Measurements from ENCODE around the gene SLC5A12. TPM values are rescaled to one million over a fixed set of nuclear protein-coding genes. Genes with fewer than 3 reads are reported as not detected.

SLC5A12 gene
- total RNA-seq, 1 experiment from 2014 or later, result not detected

GRCh38 chr11:26708736-26709456, 13.0 kb downstream of the SLC5A12 start:
- no peak for DNase-seq (ENCODE audit: low read depth in 1 of 2, low spot score in 2 of 2)
- Histone ChIP-seq H3K9me3 (replicated peaks) (no peaks in the 10 kb centered on the region), H3K36me3 (no peaks in the 10 kb centered on the region), H3K4me1 (replicated peaks) (no peaks in the 10 kb centered on the region), H3K27me3 (replicated peaks) (peaks cover 2% of the 10 kb centered on the region; the same call in 1 of the 2 replicates), H3K27ac (no peak overlapping the region), H3K4me3 (no peak overlapping the region)

- Histone ChIP-seq H3K4me3 (no peak overlapping the region), H3K27ac (no peak overlapping the region), H3K4me1 (replicated peaks) (no peaks in the 10 kb centered on the region), H3K36me3 (no peaks in the 10 kb centered on the region), H3K27me3 (replicated peaks) (no peaks in the 10 kb centered on the region), H3K9me3 (replicated peaks) (no peaks in the 10 kb centered on the region)
- DNase-seq (ENCODE audit: low read depth in 1 of 2, low spot score in 2 of 2), result no peak
Measured at GRCh38 chr11:26706181-26706580, 15.7 kb downstream of the SLC5A12 start.

DNA sequence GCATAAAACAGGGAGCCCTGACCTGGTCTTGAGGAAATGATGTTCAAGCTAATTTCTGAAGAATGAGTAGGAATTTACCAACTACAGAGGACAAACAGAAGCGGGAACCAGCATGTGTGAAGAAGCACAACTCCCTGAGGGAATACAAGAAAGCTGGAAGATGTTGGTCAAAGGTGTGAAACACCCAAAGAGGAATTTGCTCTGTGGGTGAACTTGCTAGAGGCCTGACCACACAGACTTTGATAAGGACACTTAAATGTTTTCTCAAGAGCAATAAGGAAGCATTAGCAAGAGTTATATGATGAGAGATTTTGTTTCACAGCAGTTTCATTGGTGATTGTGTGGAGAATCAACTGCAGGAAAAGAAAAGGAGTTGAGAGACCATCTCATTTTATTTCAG, 17.6 kb downstream of the SLC5A12 start:
- no peaks in the 10 kb centered on the region for H3K36me3 ChIP-seq
- no peak overlapping the region for H3K27ac ChIP-seq
- DNase-seq (ENCODE audit: low read depth in 1 of 2, low spot score in 2 of 2), result no peak
- no peaks in the 10 kb centered on the region for H3K9me3 ChIP-seq (replicated peaks)
- H3K4me1 ChIP-seq (replicated peaks), result no peaks in the 10 kb centered on the region
- H3K27me3 ChIP-seq (replicated peaks), result no peaks in the 10 kb centered on the region
- no peak overlapping the region for H3K4me3 ChIP-seq

- Histone ChIP-seq H3K36me3 (no peaks in the 10 kb centered on the region), H3K4me1 (replicated peaks) (no peaks in the 10 kb centered on the region), H3K4me3 (no peak overlapping the region), H3K9me3 (replicated peaks) (no peaks in the 10 kb centered on the region), H3K27me3 (replicated peaks) (no peaks in the 10 kb centered on the region), H3K27ac (no peak overlapping the region)
- DNase-seq (ENCODE audit: low read depth in 1 of 2, low spot score in 2 of 2), result no peak
Measured at GRCh38 chr11:26703411-26704191, 18.3 kb downstream of the SLC5A12 start.

- no peak for DNase-seq (ENCODE audit: low read depth in 1 of 2, low spot score in 2 of 2)
- H3K27ac ChIP-seq, result no peak overlapping the region
- H3K4me1 ChIP-seq (replicated peaks), result no peaks in the 10 kb centered on the region
- H3K9me3 ChIP-seq (replicated peaks), result no peaks in the 10 kb centered on the region
- H3K27me3 ChIP-seq (replicated peaks), result no peaks in the 10 kb centered on the region
- no peaks in the 10 kb centered on the region for H3K36me3 ChIP-seq
- no peak overlapping the region for H3K4me3 ChIP-seq
Measured at GRCh38 chr11:26702406-26702805, 19.5 kb downstream of the SLC5A12 start.

GRCh38 chr11:26700574-26701235, 21.2 kb downstream of the SLC5A12 start:
- H3K9me3 ChIP-seq (replicated peaks), result no peaks in the 10 kb centered on the region
- DNase-seq (ENCODE audit: low read depth in 1 of 2, low spot score in 2 of 2), result no peak

DNA sequence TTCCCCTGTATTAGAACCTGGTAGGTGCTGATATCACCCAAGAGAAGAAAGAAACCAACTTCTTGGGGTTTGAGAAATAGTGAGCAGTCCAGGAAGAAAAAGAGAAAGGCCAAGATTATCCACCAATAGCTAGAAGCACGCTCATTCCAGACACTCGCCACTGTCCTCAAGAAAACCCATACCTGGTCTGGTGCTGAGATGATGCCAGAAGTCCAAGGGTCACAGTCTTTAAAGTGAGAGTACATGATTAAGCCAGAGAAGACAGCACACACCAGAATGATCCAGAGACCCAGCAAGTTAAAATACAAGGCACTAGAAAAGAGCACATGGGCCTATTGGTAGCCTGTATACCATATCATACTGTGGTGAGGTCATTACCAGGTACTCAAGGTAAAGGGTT, 23.6 kb downstream of the SLC5A12 start:
- H3K4me3 ChIP-seq, result no peak overlapping the region
- no peak for DNase-seq (ENCODE audit: low read depth in 1 of 2, low spot score in 2 of 2)
- no peak overlapping the region for H3K27ac ChIP-seq
- H3K27me3 ChIP-seq (replicated peaks), result no peaks in the 10 kb centered on the region
- H3K9me3 ChIP-seq (replicated peaks), result no peaks in the 10 kb centered on the region
- H3K4me1 ChIP-seq (replicated peaks), result no peaks in the 10 kb centered on the region
- H3K36me3 ChIP-seq, result no peaks in the 10 kb centered on the region

More at GRCh38 chr11:26700574-26701235, 21.2 kb downstream of the SLC5A12 start:
- no peak overlapping the region for H3K27ac ChIP-seq
- no peaks in the 10 kb centered on the region for H3K36me3 ChIP-seq
- no peaks in the 10 kb centered on the region for H3K27me3 ChIP-seq (replicated peaks)
- no peak overlapping the region for H3K4me3 ChIP-seq
- H3K4me1 ChIP-seq (replicated peaks), result no peaks in the 10 kb centered on the region

DNA sequence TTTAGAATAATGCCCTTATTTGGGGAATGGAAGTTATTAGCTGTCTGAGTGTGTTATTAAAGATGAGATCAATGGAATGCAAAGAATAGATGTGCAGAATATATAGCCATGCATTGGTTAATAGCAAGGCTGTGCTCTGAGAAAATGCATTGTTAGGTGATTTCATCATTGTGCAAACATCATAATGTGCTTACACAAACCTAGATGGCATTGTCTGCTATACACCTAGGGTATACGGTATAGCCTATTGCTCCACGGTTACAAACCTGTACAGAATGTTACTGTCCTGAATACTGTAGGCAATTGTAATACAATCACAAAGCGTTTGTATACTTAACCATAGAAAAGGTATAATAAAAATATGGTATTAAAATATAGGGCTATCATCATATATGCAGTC, 25.5 kb downstream of the SLC5A12 start:
- no peaks in the 10 kb centered on the region for H3K9me3 ChIP-seq (replicated peaks)

GRCh38 chr11:26688701-26689100, 33.2 kb downstream of the SLC5A12 start:
- Histone ChIP-seq H3K9me3 (replicated peaks) (no peaks in the 10 kb centered on the region), H3K36me3 (no peaks in the 10 kb centered on the region), H3K27me3 (replicated peaks) (no peaks in the 10 kb centered on the region), H3K4me3 (no peak overlapping the region), H3K4me1 (replicated peaks) (no peaks in the 10 kb centered on the region), H3K27ac (no peak overlapping the region)
- no peak for DNase-seq (ENCODE audit: low read depth in 1 of 2, low spot score in 2 of 2)

More for the DNA sequence above, 25.5 kb downstream of the SLC5A12 start:
- no peak overlapping the region for H3K27ac ChIP-seq
- H3K36me3 ChIP-seq, result no peaks in the 10 kb centered on the region
- H3K27me3 ChIP-seq (replicated peaks), result no peaks in the 10 kb centered on the region
- no peak for DNase-seq (ENCODE audit: low read depth in 1 of 2, low spot score in 2 of 2)
- no peaks in the 10 kb centered on the region for H3K4me1 ChIP-seq (replicated peaks)
- no peak overlapping the region for H3K4me3 ChIP-seq

GRCh38 chr11:26687351-26687750, 34.5 kb downstream of the SLC5A12 start:
- H3K27me3 ChIP-seq (replicated peaks), result no peaks in the 10 kb centered on the region
- H3K36me3 ChIP-seq, result no peaks in the 10 kb centered on the region
- DNase-seq (ENCODE audit: low read depth in 1 of 2, low spot score in 2 of 2), result no peak
- H3K9me3 ChIP-seq (replicated peaks), result no peaks in the 10 kb centered on the region
- no peak overlapping the region for H3K4me3 ChIP-seq
- H3K4me1 ChIP-seq (replicated peaks), result no peaks in the 10 kb centered on the region
- no peak overlapping the region for H3K27ac ChIP-seq

DNA sequence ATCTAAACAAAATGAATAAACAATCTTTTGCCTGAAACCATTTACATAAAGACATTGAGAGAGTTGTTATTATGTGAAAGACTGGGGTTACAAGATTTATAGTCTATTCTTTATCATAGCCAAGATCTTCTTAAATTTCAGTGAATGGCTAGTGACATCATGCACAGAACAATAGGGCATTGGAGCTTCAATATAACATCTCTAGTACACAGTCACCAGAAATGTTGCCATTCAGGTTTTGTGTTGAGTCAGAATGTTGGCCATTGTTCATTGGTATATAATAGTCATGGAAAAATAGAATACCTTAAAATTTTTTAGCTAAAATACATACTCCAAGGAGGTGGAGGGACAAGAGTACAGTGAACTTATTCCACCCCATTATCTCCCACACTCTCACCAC, 44.3 kb downstream of the SLC5A12 start:
- Histone ChIP-seq H3K36me3 (no peaks in the 10 kb centered on the region), H3K27me3 (replicated peaks) (no peaks in the 10 kb centered on the region)
- DNase-seq (ENCODE audit: low read depth in 1 of 2, low spot score in 2 of 2), result no peak

DNA sequence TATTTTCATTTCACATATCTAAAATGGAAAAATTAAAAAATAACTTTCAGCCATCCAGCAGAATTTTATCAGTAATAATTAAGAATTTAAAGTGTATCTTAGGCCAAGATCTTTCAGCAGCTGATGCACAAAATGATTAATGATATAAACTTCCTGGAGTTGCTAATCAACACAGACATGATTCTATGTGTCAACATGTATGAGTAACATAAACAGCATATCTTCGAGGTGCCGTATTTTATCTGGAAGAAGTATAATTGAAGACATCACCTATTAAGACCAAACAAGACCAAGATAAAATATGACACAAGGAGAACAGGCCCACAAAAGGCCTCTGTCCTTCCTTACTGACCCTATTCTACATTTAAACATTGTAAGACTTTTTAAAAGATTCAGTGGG, 45.2 kb downstream of the SLC5A12 start:
- H3K36me3 ChIP-seq, result no peaks in the 10 kb centered on the region
- H3K27me3 ChIP-seq (replicated peaks), result peaks cover 5% of the 10 kb centered on the region; the same call in 1 of the 2 replicates
- no peak overlapping the region for H3K27ac ChIP-seq
- H3K4me3 ChIP-seq, result no peak overlapping the region
- no peak for DNase-seq (ENCODE audit: low read depth in 1 of 2, low spot score in 2 of 2)
- no peaks in the 10 kb centered on the region for H3K4me1 ChIP-seq (replicated peaks)
- no peaks in the 10 kb centered on the region for H3K9me3 ChIP-seq (replicated peaks)

More for the DNA sequence above, 44.3 kb downstream of the SLC5A12 start:
- no peak overlapping the region for H3K27ac ChIP-seq
- H3K4me1 ChIP-seq (replicated peaks), result no peaks in the 10 kb centered on the region
- no peaks in the 10 kb centered on the region for H3K9me3 ChIP-seq (replicated peaks)
- no peak overlapping the region for H3K4me3 ChIP-seq

DNA sequence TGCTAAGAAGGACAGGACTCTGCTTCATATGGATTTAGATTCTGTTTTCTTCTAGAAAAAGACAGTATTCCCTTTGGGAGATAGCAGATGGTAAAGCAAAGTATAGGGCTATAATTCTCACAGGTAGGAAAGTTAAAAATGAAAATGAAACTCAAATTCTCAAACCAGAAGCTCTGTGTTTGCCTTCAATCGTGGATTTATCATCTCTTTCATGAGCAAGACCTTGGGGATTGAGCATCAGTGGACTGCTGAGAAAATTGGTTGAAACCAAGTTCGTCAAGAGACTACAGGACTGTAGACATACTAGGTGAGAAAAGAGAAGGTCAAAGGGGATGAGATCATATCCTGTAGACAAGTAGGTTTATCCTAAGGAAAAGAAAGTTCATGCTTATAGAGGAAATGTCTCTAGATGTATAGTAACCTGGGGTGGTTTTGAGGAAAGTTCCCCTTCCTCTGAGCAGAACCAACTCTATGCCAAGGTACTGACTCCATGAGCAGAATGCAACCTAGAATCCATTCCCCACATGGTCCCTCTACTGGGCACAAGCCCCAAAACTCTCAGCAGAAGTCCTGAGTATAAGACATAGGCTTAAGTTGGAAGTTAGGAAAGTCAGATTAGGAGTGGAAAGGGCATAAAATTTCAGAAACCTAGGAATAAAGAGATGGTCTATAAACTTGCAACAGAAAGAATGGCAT, 46.5 kb downstream of the SLC5A12 start:
- Histone ChIP-seq H3K9me3 (replicated peaks) (no peaks in the 10 kb centered on the region), H3K4me1 (replicated peaks) (no peaks in the 10 kb centered on the region), H3K27ac (no peak overlapping the region), H3K4me3 (no peak overlapping the region), H3K27me3 (replicated peaks) (peaks cover 5% of the 10 kb centered on the region; the same call in 1 of the 2 replicates), H3K36me3 (no peaks in the 10 kb centered on the region)
- DNase-seq (ENCODE audit: low read depth in 1 of 2, low spot score in 2 of 2), result no peak
